HG03442 (cell line): Measurements from ENCODE around the gene TENM4.

Experiments
- ATAC-seq: cut with Tn5 transposase; IDR thresholded peaks from one replicate; pipeline ENCODE4 v1.9.1; 2021; ENCODE audit warnings: mild to moderate bottlenecking, moderate library complexity; ENCODE audit not compliant: unreplicated experiment

Gene TENM4

DNA sequence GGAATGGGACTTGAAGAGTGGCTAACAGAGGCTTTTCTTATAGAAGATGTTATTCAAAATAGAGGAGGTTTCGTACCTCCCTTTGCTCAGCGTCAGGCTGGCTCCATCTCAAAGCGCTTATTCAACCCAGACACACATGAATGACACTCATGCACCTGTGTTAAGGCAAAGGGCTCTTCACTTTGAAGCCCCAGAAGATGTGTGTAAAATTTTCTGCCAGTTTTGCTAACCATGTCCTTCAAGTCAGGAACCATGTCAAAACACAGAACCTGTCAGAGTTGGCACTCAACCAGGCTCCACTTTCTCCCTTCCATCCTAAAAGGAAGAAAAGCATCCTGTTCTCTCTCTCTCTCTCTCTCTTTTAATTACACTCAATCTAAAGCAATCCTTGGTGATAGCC is 513.3 kb downstream of the TENM4 start:
- no peak for ATAC-seq

DNA sequence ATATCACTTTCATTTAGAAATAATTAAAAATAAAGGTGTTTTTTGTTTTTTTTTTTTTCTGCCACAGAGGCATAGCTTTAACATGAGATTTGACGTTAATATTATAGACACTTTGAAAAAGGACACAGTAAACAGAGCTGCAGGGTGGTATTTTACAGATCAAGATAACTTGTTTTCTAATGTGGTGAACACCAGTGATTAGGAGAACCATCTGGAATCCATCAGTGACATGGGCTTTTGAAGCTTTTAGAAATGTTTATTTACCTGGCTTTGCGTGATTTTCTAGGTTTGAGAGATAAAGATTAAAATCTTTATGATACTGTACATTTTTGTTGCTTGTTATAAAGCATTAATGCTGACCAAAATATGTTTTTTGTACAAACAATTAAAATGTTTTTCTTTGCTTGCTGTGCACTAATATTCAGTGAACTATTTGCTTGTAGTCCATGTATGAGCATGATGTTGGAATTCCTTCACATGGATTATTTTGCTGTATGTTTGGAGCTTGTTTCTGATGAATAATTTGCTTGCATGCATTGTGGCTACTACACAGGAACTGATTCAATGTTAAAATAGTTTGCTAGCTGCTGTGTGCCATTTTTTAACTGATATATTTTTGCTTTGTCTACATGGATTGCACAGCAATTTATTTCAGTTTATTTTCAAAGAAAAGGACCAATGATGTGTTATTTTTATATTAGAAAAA is 514.0 kb downstream of the TENM4 start:
- ATAC-seq: no peak

GRCh38 chr11:78925387-78925786 is 515.4 kb downstream of the TENM4 start:
- no peak for ATAC-seq

- no peak for ATAC-seq
Observed at GRCh38 chr11:78922859-78923625, 517.8 kb downstream of the TENM4 start.

- ATAC-seq: no peak
Observed at GRCh38 chr11:78921509-78921908, 519.3 kb downstream of the TENM4 start.

DNA sequence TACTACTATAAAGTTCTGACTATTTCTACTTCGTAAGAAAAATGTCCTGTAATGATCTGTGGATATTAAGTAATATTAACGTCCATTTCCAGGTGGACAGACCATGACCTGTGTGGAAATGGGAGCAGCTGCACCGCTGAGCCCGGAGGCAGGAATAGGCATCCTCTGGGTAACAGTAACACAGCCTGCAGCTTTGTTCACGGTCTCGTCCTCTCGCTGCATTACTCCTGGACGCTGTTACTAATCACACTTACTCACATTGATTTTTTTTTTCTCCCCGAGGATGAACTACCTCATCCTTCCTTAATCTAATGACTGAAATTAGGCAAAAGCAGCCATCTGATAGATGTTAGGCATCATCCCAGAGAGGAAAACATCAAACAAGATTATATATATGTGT is 520.5 kb downstream of the TENM4 start:
- no peak for ATAC-seq

DNA sequence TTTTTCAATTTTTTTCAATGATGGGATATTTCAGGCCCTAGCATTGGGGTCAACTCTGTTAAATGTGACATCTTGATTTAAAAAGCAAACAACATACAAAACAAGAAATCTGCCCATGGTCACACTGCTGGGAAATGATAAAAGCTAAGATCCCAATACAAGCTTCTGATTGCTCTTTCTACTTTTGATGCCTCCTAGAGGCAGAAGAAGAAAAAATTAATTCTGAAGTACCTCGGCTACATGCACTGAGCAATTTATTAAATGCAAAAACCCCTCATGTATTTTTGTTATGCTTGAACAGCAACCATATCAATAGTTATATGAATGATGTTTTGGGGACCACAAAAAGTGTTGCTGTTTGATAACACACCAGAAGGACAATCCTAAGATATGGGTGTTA is 524.1 kb downstream of the TENM4 start:
- ATAC-seq: no peak

- ATAC-seq: no peak
Observed at GRCh38 chr11:78914503-78914902, 526.3 kb downstream of the TENM4 start.

DNA sequence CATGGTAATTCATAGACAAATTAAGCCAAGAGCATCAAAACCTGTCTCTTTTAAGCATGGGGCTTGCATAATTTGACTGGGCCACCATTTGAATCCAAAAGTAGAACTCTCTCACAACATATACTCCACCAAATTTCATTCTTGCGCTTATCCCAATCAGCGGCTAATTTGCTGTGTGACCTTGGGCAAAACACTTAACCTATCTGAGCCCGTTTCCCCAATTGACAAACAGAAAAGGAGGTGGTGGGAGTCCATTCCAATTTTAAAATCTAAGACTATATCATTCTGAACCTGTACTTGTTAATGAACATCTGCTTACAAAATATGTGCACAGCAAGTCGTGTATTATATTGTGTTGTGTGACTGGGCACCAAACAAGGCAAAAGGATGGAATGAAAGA is 528.1 kb downstream of the TENM4 start:
- no peak for ATAC-seq

- no peak for ATAC-seq
Observed at GRCh38 chr11:78910322-78910721, 530.5 kb downstream of the TENM4 start.

- ATAC-seq: no peak
Observed at GRCh38 chr11:78909386-78909785, 531.4 kb downstream of the TENM4 start.

GRCh38 chr11:78907636-78908035 is 533.2 kb downstream of the TENM4 start:
- no peak for ATAC-seq

- ATAC-seq: no peak
Observed at GRCh38 chr11:78906566-78906965, 534.3 kb downstream of the TENM4 start.

GRCh38 chr11:78905756-78906155 is 535.1 kb downstream of the TENM4 start:
- no peak for ATAC-seq

- no peak for ATAC-seq
Observed at GRCh38 chr11:78902771-78903507, 537.9 kb downstream of the TENM4 start.

DNA sequence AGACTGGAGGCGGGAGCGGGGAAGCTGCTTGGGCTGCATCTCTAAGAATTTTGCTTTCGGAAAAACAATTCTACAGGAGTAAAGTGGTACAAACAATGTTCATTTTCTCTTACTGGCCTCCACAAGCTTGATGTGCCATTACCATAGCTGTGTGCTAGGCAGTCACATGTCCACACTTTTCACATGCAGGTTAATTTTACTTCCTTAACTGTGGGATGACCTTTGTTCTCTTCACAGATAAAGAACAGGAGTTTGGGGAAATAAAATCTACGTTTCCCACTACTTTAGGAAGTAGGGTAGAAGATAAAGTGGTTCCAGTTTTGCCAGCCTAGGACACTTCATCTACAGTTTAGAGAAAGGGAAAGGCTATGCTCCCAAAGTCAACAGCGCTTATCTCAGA is 539.0 kb downstream of the TENM4 start:
- no peak for ATAC-seq

- ATAC-seq: no peak
Observed at GRCh38 chr11:78898266-78898775, 542.5 kb downstream of the TENM4 start.

DNA sequence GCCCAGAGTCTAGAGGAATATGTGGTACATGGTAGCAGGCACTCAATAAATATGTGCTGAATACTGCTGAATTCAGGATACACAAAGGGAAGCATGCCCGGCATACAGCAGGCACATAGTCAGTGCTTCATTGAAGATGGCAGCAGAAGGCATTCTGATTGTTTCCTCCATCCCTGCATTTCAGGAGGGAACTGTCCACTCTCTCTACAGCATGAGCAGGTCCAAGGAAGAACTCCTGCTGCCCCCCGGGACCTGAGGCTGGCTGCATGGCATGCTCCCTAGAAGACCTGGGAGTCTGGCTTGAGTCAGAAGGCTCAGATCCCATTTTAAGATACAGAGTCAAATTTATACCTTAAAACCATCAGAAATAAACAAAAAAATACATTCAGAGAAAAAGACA is 546.8 kb downstream of the TENM4 start:
- no peak for ATAC-seq

DNA sequence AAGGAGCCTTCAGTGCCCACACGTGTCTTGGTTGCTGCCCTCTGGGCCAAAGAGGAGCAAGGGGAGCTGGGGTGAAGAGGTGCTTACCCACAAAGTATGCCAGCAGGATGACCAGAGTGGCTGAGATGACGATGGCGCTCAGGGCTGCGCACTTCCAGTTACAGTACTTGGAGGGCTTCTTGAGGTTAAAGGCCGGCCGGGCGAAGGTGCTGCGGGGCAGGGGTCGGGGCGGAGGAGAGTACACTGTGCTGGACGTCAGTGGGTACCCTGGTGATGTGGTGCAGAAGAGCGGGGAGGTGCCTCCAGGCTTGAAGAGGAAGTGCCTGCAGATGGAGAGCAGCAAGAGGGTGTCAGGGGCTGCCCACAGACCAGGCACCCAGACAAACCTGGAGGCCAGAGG is 551.1 kb downstream of the TENM4 start:
- no peak for ATAC-seq

DNA sequence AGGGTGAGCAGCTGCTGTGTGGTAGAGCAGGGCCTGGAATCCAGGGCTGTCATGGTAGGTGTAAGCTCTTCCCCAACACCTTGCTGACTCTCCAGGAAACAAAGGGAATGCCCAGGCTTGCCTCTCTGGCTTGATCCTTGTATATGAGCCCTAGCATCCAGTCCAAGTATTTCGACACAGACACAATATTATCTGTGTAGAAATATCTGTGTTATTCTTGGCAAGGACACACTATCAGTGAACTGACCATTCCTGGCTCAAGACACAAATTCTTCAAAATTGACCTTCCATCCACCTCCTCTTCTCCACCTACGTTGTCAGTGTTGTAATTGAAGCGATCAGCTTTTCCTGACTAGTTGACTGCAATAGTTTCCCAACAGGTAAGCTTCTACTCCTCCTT is 554.2 kb downstream of the TENM4 start:
- ATAC-seq: no peak

GRCh38 chr11:78884761-78885160 is 556.1 kb downstream of the TENM4 start:
- no peak for ATAC-seq

DNA sequence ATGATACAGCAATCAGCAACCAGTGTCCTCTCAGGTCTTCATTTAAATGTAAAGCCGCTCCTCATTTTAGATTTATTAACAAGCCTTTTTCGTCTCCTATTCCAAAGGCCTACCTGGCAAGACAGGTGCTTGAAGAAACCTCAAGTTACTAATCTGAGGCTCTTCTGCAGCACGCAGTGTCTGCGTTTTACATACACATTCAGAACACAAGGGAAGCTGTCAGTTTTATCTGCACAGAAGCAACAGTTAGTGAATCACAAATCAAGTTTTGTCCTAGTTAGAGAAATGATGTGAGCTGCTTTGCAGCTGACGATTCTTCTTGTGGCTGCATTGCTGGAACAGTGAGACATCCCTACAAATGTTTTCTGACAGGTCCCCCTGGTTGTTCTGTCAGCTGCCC is 557.3 kb downstream of the TENM4 start:
- ATAC-seq: no peak
